ENCODE measurements around the gene RAB6B. TPM values are rescaled to one million over a fixed set of nuclear protein-coding genes. Genes with fewer than 3 reads are reported as not detected.

Gene RAB6B
- total and polyA plus RNA-seq, 2 of the 4 experiments (the other 2 are of a cell fraction) = 0.18 to 1.2 TPM

- no peak overlapping the region for H3K23ac ChIP-seq (ENCODE audit: low read depth, low read length)
- DNase-seq (no peak), ATAC-seq (ENCODE audit: low read depth) (no peak)
- H4K5ac ChIP-seq (ENCODE audit: low read depth, low read length) = no peak overlapping the region
- no peaks in the 10 kb centered on the region for H3K9me1 ChIP-seq (ENCODE audit: insufficient read depth, low read length)
- H3K18ac ChIP-seq (ENCODE audit: low read depth, low read length) = no peak overlapping the region
- no peak overlapping the region for H2AK5ac ChIP-seq (ENCODE audit: low read depth, low read length)
- ChIA-PET CTCF (interaction anchor here (0.8 kb wide), 1 partner anchor 23 kb away, joined by 6 read pairs; no protein-coding TSS in a partner anchor), POLR2A (ENCODE audit: unreplicated experiment) (no interaction called here)
- dilution Hi-C loops (cut with HindIII; ENCODE audit: low sequenced_read_pairs, unreplicated experiment) = no loop called here
- no peaks in the 10 kb centered on the region for H3K36me3 ChIP-seq (ENCODE audit: control insufficient read depth, insufficient read depth, low read length)
- no peaks in the 10 kb centered on the region for H3K79me1 ChIP-seq (ENCODE audit: low read depth in 1 of 2, low read length in 2 of 2)
- intact Hi-C loops (cut with micrococcal nuclease) = no loop called here
- H2AFZ ChIP-seq (replicated peaks; ENCODE audit: low read length, poor library complexity) = no peak overlapping the region
- H3K9me3 ChIP-seq (ENCODE audit: control insufficient read depth, insufficient read depth, low read length) = no peaks in the 10 kb centered on the region
- no peak overlapping the region for H3K56ac ChIP-seq (ENCODE audit: extremely low read depth, insufficient read depth, low read length)
- in situ Hi-C loops (cut with MboI; ENCODE audit: low sequenced_read_pairs) = no loop called here
- H4K20me1 ChIP-seq (ENCODE audit: insufficient read depth, low read length) = no peaks in the 10 kb centered on the region
- H3K4me2 ChIP-seq (ENCODE audit: low read depth, low read length) = no peak overlapping the region
- no peaks in the 10 kb centered on the region for H3K4me1 ChIP-seq (ENCODE audit: control insufficient read depth, insufficient read depth, low read length)
- WGBS, 2 experiments (ENCODE audit: extremely low coverage in 2 of 2, insufficient read length in 1 of 2) = no CpG with 5 or more reads among the region's 1 CpG
- H3K27ac ChIP-seq (ENCODE audit: insufficient read depth, low read length) = no peak overlapping the region
- no peak overlapping the region for H2BK5ac ChIP-seq (ENCODE audit: low read depth, low read length, poor library complexity, severe bottlenecking)
- no peak overlapping the region for H3K9ac ChIP-seq (ENCODE audit: low read depth, low read length)
- H3K4ac ChIP-seq (ENCODE audit: low read depth, low read length) = no peak overlapping the region
- no peak overlapping the region for H3K4me3 ChIP-seq (ENCODE audit: insufficient read depth, low read depth, low read length)
- H2BK15ac ChIP-seq (ENCODE audit: low read depth, low read length) = no peak overlapping the region
- no TSS peak for BruUV-seq (replicated peaks)
- no peak overlapping the region for H2BK20ac ChIP-seq (ENCODE audit: low read depth, low read length)
- H2AK9ac ChIP-seq (replicated peaks; ENCODE audit: low read depth, low read length, poor library complexity) = no peak overlapping the region
- TF ChIP-seq POLR2A (IDR thresholded peaks at IDR 0.05; ENCODE audit: low read depth, low read length) (no peak), RCOR1 (IDR thresholded peaks at IDR 0.05; ENCODE audit: insufficient replicate concordance, low read length) (no peak), MAFK (IDR thresholded peaks at IDR 0.05; ENCODE audit: low read depth, low read length) (no peak)
- H3K14ac ChIP-seq (replicated peaks; ENCODE audit: low read depth, low read length) = no peak overlapping the region
- no peak overlapping the region for H2BK120ac ChIP-seq (ENCODE audit: low read depth, low read length)
- H4K8ac ChIP-seq (ENCODE audit: low read depth in 2 of 2, low read length in 2 of 2) = no peak overlapping the region
- H4K91ac ChIP-seq (ENCODE audit: insufficient read depth, low read depth, low read length) = no peak overlapping the region
- peaks cover 27% of the 10 kb centered on the region for H3K27me3 ChIP-seq (ENCODE audit: control insufficient read depth, insufficient read depth, low read length)
Observed at GRCh38 chr3:133850034-133850433, 45.6 kb downstream of the RAB6B start.
